Stimulated activated CD8-positive, alpha-beta memory T cell treated with anti-CD3 and anti-CD28 coated beads, Interleukin-7, amount 100 ng/mL, for 4 hours (primary cell): Measurements from ENCODE around the gene DPYD.

Source experiments
- DNase-seq, 2 donors: peaks; one replicate each; pipeline ENCODE4 v3.0.0-alpha.2; 2020; ENCODE audit warnings: low read depth in 2 of 2

Gene DPYD

GRCh38 chr1:97837161-97837560 lies 83.7 kb downstream of the DPYD start:
- no peak for DNase-seq

GRCh38 chr1:97834899-97835298 lies 85.9 kb downstream of the DPYD start:
- DNase-seq: no peak

- no peak for DNase-seq
Observed at GRCh38 chr1:97833881-97834280, 87.0 kb downstream of the DPYD start.

- no peak for DNase-seq
Observed at GRCh38 chr1:97832481-97832880, 88.4 kb downstream of the DPYD start.

- DNase-seq: no peak
Observed at GRCh38 chr1:97827887-97828286, 92.9 kb downstream of the DPYD start.

GRCh38 chr1:97826820-97827219 lies 94.0 kb downstream of the DPYD start:
- no peak for DNase-seq

GRCh38 chr1:97824624-97825023 lies 96.2 kb downstream of the DPYD start:
- DNase-seq: no peak

- no peak for DNase-seq
Observed at GRCh38 chr1:97824200-97824599, 96.6 kb downstream of the DPYD start.

GRCh38 chr1:97820470-97821188 lies 100.2 kb downstream of the DPYD start:
- no peak for DNase-seq

GRCh38 chr1:97816927-97817326 lies 103.9 kb downstream of the DPYD start:
- no peak for DNase-seq

GRCh38 chr1:97814804-97815203 lies 106.0 kb downstream of the DPYD start:
- DNase-seq: no peak

GRCh38 chr1:97814121-97814520 lies 106.7 kb downstream of the DPYD start:
- DNase-seq: no peak

- DNase-seq: no peak
Observed at GRCh38 chr1:97812076-97812475, 108.8 kb downstream of the DPYD start.

GRCh38 chr1:97806996-97807520 lies 113.8 kb downstream of the DPYD start:
- no peak for DNase-seq

GRCh38 chr1:97806326-97806725 lies 114.5 kb downstream of the DPYD start:
- DNase-seq: no peak

- DNase-seq: no peak
Observed at GRCh38 chr1:97805093-97805492, 115.7 kb downstream of the DPYD start.

- no peak for DNase-seq
Observed at GRCh38 chr1:97803026-97803425, 117.8 kb downstream of the DPYD start.

GRCh38 chr1:97802011-97802410 lies 118.8 kb downstream of the DPYD start:
- DNase-seq: no peak

- DNase-seq: no peak
Observed at GRCh38 chr1:97797403-97798183, 123.2 kb downstream of the DPYD start.

- no peak for DNase-seq
Observed at GRCh38 chr1:97796711-97797110, 124.1 kb downstream of the DPYD start.

- DNase-seq: no peak
Observed at GRCh38 chr1:97792655-97793054, 128.2 kb downstream of the DPYD start.

GRCh38 chr1:97791251-97791650 lies 129.6 kb downstream of the DPYD start:
- no peak for DNase-seq

- no peak for DNase-seq
Observed at GRCh38 chr1:97787231-97787630, 133.6 kb downstream of the DPYD start.
